Articular chondrocyte of knee joint (primary cell): Measurements from ENCODE around the gene SRGAP2. TPM values are rescaled to one million over a fixed set of nuclear protein-coding genes. Genes with fewer than 3 reads are reported as not detected.

ENCODE experiments used
- total RNA-seq: library from RNA; depleted of rRNA; stranded (reverse); fragments of >200 nt; gene quantifications from 2 replicates; pipeline ENCODE4 v1.2.3, GENCODE V29; 2012

Gene SRGAP2
- total RNA-seq = 67.7 and 71.9 TPM in 2 replicates

DNA sequence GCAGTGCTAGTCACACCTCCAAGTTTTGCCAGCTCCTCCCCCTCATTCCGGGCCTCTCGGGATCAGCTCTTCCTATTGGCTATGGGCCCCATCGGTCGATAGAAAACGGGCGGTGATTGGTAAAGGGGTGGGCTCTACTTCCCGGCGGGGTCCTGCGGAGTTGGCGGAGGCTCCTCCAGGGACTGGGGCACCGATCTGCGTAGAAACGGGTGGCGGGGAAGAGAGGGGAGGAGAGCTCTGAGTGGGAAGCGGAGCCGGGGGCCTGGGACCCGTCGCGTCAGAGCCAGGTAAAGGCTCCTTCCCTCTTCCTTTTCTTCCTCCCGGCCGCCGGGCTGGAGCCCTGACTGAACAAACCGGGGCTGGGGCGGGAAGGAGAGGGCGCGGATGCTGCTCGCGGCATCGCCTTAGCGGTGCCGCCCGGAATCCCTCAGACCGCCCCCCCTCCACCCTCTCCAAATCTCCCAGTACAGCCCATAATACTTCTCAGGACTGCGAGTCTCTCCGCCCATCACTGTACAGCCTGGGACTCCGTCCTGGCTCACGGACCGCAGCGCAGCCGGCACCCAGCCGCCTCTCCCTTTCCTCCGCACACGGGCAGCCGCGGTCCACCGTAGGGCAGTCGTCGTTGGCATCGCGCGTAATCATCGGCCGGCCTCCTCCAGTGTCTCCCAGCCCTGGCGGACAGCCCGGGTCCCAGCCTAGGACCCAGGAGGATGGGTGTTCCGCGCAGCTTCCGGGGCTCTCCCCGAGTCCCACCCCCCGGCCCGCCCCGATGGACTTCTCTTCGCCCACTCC lies at the start of gene SRGAP2:
SRGAP2 (plus strand) TSS at position 178 of the 795 bp plus-strand sequence. CDS start 2,430 bp downstream, outside the sequence.

DNA sequence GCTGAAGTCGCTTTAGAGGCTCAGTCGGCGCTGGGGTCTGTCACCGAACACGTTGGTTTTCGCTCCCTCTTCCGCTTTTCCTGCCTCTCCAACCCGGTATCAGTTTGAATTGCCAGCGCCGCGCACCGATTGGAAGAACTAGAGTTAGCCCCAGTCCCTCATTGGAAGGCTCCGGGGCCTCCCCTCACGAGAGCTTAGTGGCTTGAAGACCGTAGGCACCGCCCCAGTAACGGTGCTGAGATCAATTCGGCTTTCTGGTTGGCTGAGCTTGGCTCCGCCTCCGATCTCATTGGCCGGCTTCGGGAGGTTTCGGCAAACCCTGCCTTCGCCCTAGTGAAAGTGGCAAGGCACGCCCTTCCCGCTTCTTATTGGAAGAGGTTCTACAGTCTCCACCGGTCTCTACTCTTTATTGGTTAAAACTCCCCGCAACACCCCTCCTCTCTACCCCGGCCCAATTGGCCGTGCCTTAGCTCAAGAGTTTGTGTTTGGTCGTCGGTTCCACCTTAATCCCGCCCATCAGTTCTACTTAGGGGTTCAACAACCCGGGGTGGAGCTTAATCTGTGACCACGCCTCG lies 465 bp upstream of the SRGAP2 start, which contains the start of gene FAM72A:
FAM72A (minus strand) TSS at position 51 of the 575 bp plus-strand sequence. CDS start 814 bp downstream, outside the sequence.

Other genes starting within 250 kb of the SRGAP2 start
- 11.6 and 19.9 TPM in 2 replicates for gene RAB7B, start 200.1 kb upstream of the SRGAP2 start, total RNA-seq
- gene CTSE, start 179.6 kb upstream of the SRGAP2 start, total RNA-seq = not detected in 2 replicates
- gene RHEX, start 150.4 kb upstream of the SRGAP2 start, total RNA-seq = not detected in 2 replicates
- not detected in 2 replicates for gene AVPR1B, start 86.2 kb upstream of the SRGAP2 start, total RNA-seq
- 1.8 and 2.0 TPM in 2 replicates for gene FAM72A, start 702 bp upstream of the SRGAP2 start, total RNA-seq